Activated naive CD4-positive, alpha-beta T cell treated with anti-CD3 and anti-CD28 coated beads for 36 hours (primary cell): ENCODE results near the gene CCNI2. TPM values are rescaled to one million over a fixed set of nuclear protein-coding genes. Genes with fewer than 3 reads are reported as not detected.

Experiments
- CTCF ChIA-PET: fragments of 350-600 bp; sonication (Branson Sonifier 250); formaldehyde crosslinking; loops from one replicate; lab custom pipeline; 2021; ENCODE audit warnings: antibody characterized with exemption; lab: Charles Lee
- DNase-seq: peaks from one replicate; pipeline ENCODE4 v3.0.0-alpha.2; 2020
- H3K27ac Mint-ChIP-seq: one replicate; pipeline ENCODE4 v1.8.0; 2021; ENCODE audit warnings: mild to moderate bottlenecking, mixed read lengths
- H3K27me3 Mint-ChIP-seq: one replicate; pipeline ENCODE4 v1.8.0; 2021; ENCODE audit warnings: low read depth, mixed read lengths
- H3K36me3 Mint-ChIP-seq: one replicate; pipeline ENCODE4 v1.8.0; 2021; ENCODE audit warnings: low read depth, mixed read lengths
- H3K4me1 Mint-ChIP-seq: one replicate; pipeline ENCODE4 v1.8.0; 2021; ENCODE audit warnings: low read depth, mixed read lengths
- H3K4me3 Mint-ChIP-seq: one replicate; pipeline ENCODE4 v1.8.0; 2021; ENCODE audit warnings: mild to moderate bottlenecking, moderate library complexity, mixed read lengths
- H3K9me3 Mint-ChIP-seq: one replicate; pipeline ENCODE4 v1.8.0; 2021; ENCODE audit warnings: mixed read lengths
- intact Hi-C: fragments of 100-400 bp; cut with micrococcal nuclease; formaldehyde crosslinking; loops from one replicate; pipeline ENCODE4 v1.15.1; 2023
- total RNA-seq, 2 experiments: library from RNA; stranded (reverse); gene quantifications; one replicate each; pipeline ENCODE4 v1.2.3, GENCODE V29; 2021

CCNI2 gene
- 1 to 10 TPM; 1.4 to 2.5 TPM for total RNA-seq

- H3K4me1 Mint-ChIP-seq, result peaks cover 22% of the 10 kb centered on the region
- peak; percentile 80 for DNase-seq
- no peak within 1 kb of the TSS for H3K27ac Mint-ChIP-seq
- CTCF ChIA-PET, result interaction anchor here (0.6 to 2.6 kb wide), 13 partner anchors 9 to 221 kb away, joined by 3 to 30 read pairs (median 4); partner anchors contain the start of gene KIF3A
- H3K36me3 Mint-ChIP-seq, result peaks cover 2% of the 10 kb centered on the region
- no peaks in the 10 kb centered on the region for H3K9me3 Mint-ChIP-seq
- intact Hi-C loops, result loop anchor here (1.0 to 2.0 kb wide), 5 partner anchors 10 to 452 kb away; partner anchors contain the start of genes KIF3A, SEPTIN8 and SLC22A4
- H3K27me3 Mint-ChIP-seq, result no peaks in the 10 kb centered on the region
- peak within 1 kb of the TSS; percentile 71 for H3K4me3 Mint-ChIP-seq
Observed at GRCh38 chr5:132746954-132747615, at the start of gene CCNI2. Gene CCNI2, plus strand, starts transcription at chr5:132747426. Its CDS starts 70 bp downstream, at chr5:132747496.

- CTCF ChIA-PET, result interaction anchor here (0.6 to 1.8 kb wide), 2 partner anchors 10 to 129 kb away, joined by 3 to 5 read pairs; no protein-coding TSS in a partner anchor
- DNase-seq, result no peak
- intact Hi-C loops, result no loop called here
- Mint-ChIP-seq H3K4me1 (no peaks in the 10 kb centered on the region), H3K4me3 (no peak overlapping the region), H3K27me3 (no peaks in the 10 kb centered on the region), H3K9me3 (no peaks in the 10 kb centered on the region), H3K27ac (no peak overlapping the region), H3K36me3 (peaks cover 18% of the 10 kb centered on the region)
Observed at GRCh38 chr5:132704875-132705274, 42.4 kb upstream of the CCNI2 start.

- Mint-ChIP-seq H3K27me3 (no peaks in the 10 kb centered on the region), H3K4me1 (no peaks in the 10 kb centered on the region), H3K36me3 (peaks cover 3% of the 10 kb centered on the region), H3K9me3 (no peaks in the 10 kb centered on the region), H3K4me3 (no peak overlapping the region), H3K27ac (no peak overlapping the region)
- CTCF ChIA-PET, result interaction anchor here (1.4 to 1.5 kb wide), 2 partner anchors 10 to 182 kb away, joined by 3 to 9 read pairs; no protein-coding TSS in a partner anchor
- no peak for DNase-seq
- intact Hi-C loops, result no loop called here
Observed at GRCh38 chr5:132708645-132709044, 38.6 kb upstream of the CCNI2 start.

DNA sequence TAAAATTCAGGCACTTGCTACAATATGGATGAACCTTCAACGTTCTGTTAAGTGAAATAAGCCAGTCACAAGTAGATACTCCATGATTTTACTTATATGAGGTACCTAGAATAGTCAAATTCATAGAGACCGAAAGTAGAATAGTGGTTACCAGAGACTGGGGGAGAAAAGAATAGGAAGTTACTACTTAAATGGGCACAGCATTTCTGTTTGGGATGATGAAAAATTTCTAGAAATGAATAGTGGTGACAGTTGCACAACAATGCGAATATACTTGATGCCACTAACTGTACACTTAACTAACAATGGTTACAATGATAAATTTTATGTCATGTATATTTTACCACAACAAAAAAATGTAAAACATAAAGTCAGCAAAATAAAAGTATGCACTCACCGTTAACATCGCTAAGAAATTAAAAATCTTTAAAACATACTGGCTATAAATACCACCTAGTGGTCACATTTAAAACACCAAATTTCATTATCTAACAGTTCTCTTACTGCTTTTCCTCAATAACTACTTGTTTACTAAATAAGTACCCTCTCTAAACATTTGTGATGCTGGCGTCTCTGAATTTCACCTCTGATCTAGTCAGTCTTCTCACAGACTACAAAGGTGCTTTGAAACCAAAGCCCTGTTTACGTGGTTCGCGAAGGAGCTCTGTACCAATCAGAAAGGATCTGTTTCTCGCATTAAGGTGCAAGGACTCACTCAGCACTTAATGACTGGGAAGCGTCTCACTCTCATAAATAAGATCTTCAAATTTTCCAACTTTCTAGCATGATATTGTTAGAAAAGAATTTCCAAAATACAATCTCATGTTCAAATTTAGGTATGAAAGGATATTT, 32.5 kb upstream of the CCNI2 start:
- CTCF ChIA-PET, result interaction anchor here (0.6 to 3.3 kb wide), 8 partner anchors 11 to 188 kb away, joined by 3 to 21 read pairs (median 4); no protein-coding TSS in a partner anchor
- intact Hi-C loops, result loop anchor here (1.0 kb wide), 1 partner anchor 188 kb away; no protein-coding TSS in a partner anchor
- H3K27ac Mint-ChIP-seq, result no peak overlapping the region
- H3K4me1 Mint-ChIP-seq, result peaks cover 9% of the 10 kb centered on the region
- no peaks in the 10 kb centered on the region for H3K36me3 Mint-ChIP-seq
- DNase-seq, result no peak
- H3K9me3 Mint-ChIP-seq, result no peaks in the 10 kb centered on the region
- H3K4me3 Mint-ChIP-seq, result no peak overlapping the region
- H3K27me3 Mint-ChIP-seq, result no peaks in the 10 kb centered on the region

DNA sequence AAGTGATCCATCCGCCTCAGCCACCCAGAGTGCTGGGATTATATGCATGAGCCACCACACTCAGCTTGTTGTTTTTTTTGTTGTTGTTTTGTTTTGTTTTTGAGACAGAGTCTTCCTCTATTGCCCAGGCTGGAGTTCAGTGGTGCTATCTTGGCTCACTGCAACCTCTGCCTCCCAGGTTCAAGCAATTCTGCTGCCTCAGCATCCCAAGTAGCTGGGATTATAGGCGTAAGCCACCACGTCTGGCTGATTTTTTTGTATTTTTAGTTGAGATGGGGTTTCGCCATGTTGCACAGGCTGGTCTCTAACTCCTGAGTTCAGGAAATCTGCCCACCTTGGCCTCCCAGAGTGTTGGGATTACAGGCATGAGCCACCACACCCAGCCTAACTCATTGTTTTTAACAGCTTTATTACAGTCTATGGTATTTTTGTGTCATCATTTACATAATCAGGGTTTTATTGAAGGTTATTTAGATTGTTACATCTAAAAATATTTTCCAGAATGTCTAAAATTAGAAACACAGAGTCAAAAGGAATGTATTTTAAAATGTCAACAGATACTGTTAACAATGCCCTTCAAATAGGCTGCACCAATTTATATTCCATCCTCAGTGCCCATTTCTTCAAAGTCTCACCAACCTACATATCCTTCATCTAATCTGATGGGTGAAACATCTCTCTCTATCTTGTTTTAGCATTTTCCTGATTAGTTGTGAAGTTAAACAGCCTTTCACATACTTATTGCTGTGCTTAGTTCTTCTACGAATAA, 28.5 kb upstream of the CCNI2 start:
- intact Hi-C loops, result no loop called here
- H3K36me3 Mint-ChIP-seq, result no peaks in the 10 kb centered on the region
- H3K4me1 Mint-ChIP-seq, result peaks cover 9% of the 10 kb centered on the region
- H3K27me3 Mint-ChIP-seq, result no peaks in the 10 kb centered on the region
- no peak overlapping the region for H3K4me3 Mint-ChIP-seq
- H3K9me3 Mint-ChIP-seq, result no peaks in the 10 kb centered on the region
- CTCF ChIA-PET, result interaction anchor here (1.2 kb wide), 2 partner anchors 10 to 101 kb away, joined by 3 to 4 read pairs; no protein-coding TSS in a partner anchor
- no peak for DNase-seq
- H3K27ac Mint-ChIP-seq, result no peak overlapping the region

- CTCF ChIA-PET, result interaction anchor here (1.2 kb wide), 2 partner anchors 9 to 95 kb away, joined by 3 to 6 read pairs; no protein-coding TSS in a partner anchor
- intact Hi-C loops, result no loop called here
- DNase-seq, result no peak
- no peaks in the 10 kb centered on the region for H3K4me1 Mint-ChIP-seq
- no peaks in the 10 kb centered on the region for H3K27me3 Mint-ChIP-seq
- peaks cover 2% of the 10 kb centered on the region for H3K9me3 Mint-ChIP-seq
- H3K4me3 Mint-ChIP-seq, result no peak overlapping the region
- H3K36me3 Mint-ChIP-seq, result peaks cover 6% of the 10 kb centered on the region
- no peak overlapping the region for H3K27ac Mint-ChIP-seq
Observed at GRCh38 chr5:132725745-132726144, 21.5 kb upstream of the CCNI2 start.

GRCh38 chr5:132729896-132730295, 17.3 kb upstream of the CCNI2 start:
- DNase-seq, result no peak
- intact Hi-C loops, result no loop called here
- no peak overlapping the region for H3K27ac Mint-ChIP-seq
- CTCF ChIA-PET, result no interaction called here
- H3K36me3 Mint-ChIP-seq, result peaks cover 5% of the 10 kb centered on the region
- H3K9me3 Mint-ChIP-seq, result no peaks in the 10 kb centered on the region
- peaks cover 3% of the 10 kb centered on the region for H3K4me1 Mint-ChIP-seq
- no peak overlapping the region for H3K4me3 Mint-ChIP-seq
- H3K27me3 Mint-ChIP-seq, result no peaks in the 10 kb centered on the region

DNA sequence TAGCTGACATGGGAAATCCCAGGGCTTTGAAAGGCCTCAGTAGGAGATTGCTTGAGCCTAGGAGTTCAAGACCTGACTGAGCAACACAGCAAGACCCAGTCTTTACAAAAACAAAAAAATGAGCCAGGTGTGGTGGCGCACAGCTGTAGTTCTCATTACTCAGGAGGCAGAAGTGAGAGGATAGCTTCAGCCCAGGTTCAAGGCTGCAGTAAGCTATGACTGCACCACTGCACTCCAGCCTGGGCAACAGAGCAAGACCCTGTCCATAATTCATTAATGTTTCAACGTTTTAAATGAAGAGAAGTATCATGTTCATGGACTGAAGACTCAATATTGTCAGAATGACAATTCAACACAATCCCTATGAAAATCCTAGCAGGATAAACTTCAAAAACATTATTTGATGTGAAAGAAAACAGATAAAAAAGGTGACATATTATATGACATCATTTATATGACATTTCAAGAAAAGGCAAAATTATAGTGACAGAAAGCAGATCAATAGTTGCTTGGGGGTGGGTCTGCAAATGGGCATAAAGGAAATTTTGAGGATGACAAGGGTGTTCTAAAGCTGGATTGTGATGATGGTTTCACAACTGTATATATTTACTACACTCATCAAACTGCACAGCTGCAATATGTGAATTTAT, 13.6 kb upstream of the CCNI2 start:
- Mint-ChIP-seq H3K9me3 (no peaks in the 10 kb centered on the region), H3K4me1 (peaks cover 27% of the 10 kb centered on the region), H3K27me3 (no peaks in the 10 kb centered on the region), H3K36me3 (peaks cover 5% of the 10 kb centered on the region), H3K27ac (no peak overlapping the region), H3K4me3 (no peak overlapping the region)
- no peak for DNase-seq
- CTCF ChIA-PET, result interaction anchor here (0.5 to 1.2 kb wide), 2 partner anchors 18 to 84 kb away, joined by 3 to 4 read pairs; no protein-coding TSS in a partner anchor
- intact Hi-C loops, result no loop called here

DNA sequence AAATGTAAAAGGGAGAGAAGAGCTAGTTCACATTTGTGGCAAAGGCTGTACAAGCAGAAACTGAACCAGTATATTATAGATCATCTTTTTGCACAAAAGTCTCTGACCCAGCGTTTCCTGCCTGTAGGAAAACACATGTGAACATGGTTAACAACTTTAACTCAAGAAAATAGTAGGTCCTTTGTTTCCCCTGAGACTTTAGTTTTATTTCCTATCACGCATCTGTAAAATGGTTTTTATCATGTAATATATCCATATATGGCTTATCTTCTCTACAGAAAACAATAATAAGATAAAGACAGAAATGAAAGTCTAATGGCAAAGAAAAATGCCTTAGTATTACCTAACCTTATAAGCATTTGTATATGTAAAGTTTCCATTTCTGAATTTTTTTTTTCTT, 12.5 kb upstream of the CCNI2 start:
- DNase-seq, result no peak
- Mint-ChIP-seq H3K4me1 (peaks cover 27% of the 10 kb centered on the region), H3K4me3 (no peak overlapping the region), H3K9me3 (no peaks in the 10 kb centered on the region), H3K27ac (no peak overlapping the region), H3K27me3 (no peaks in the 10 kb centered on the region), H3K36me3 (peaks cover 3% of the 10 kb centered on the region)
- intact Hi-C loops, result loop anchor here (5.0 kb wide), 4 partner anchors 207 to 437 kb away; partner anchors contain the start of gene HSPA4
- CTCF ChIA-PET, result no interaction called here

DNA sequence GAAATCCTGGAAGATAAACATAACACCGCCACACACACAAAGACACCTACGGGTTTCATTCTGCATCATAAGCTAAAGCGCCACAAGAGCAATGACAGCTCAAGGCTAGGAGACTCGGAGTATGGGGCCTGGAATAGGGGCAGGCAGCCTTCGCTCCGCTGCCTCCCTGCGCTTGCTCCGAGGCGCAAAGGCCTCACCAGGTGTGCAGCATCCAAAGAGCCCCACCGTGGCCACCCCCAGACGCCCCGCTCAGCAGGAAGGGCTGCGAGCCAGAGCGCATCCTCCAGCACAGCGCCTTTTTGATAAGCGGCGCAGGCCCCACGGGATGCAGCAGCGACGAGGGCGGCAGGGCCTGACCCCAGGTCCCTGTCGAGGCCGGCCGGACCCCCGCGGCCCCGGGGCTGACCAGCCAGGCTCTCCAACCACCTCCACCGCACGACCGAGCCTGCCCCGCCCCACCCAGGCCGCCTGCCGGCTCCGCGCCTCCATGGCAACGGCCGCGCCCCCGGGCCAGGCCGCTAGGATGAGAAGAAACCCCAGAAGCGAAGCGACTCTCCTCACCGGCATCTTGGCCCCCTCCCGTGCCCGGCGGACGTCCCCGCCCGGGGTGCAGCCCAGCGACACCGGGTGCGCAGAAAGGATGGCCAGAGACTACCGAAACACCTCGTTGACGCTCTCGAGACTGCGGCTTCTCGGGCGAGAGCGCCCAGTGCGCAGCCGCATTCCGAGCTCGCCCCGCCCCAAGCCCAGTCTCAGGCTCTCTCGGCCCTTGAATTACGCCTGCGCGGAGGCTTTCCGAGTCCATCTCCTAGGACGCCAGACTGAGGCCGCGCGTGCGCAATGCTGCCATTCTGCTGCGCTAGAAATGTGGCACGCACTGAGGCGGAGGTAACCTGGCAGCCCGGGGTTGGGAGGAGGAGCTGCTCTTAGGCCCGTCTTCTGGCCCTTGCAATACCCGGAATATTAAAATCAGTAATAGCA, 10.1 kb upstream of the CCNI2 start, which contains the start of gene KIF3A:
TSS of gene KIF3A (minus strand) at position 694 of the 981 bp plus-strand sequence. CDS start at position 567, 127 bp downstream.
- peak; percentile 99 for DNase-seq
- CTCF ChIA-PET, result interaction anchor here (0.5 to 2.9 kb wide), 10 partner anchors 9 to 236 kb away, joined by 3 to 30 read pairs (median 3); partner anchors contain the start of gene CCNI2
- Mint-ChIP-seq H3K9me3 (no peaks in the 10 kb centered on the region), H3K27me3 (no peaks in the 10 kb centered on the region), H3K36me3 (no peaks in the 10 kb centered on the region), H3K4me1 (peaks cover 27% of the 10 kb centered on the region), H3K27ac (peak within 1 kb of the TSS; percentile 50), H3K4me3 (peak within 1 kb of the TSS; percentile 84)
- intact Hi-C loops, result loop anchor here (1.0 to 5.0 kb wide), 12 partner anchors 10 to 440 kb away; partner anchors contain the start of genes CCNI2, GDF9, HSPA4 and RAD50
